Heart right ventricle (tissue), 16 donors: Measurements from ENCODE around the gene SLC35E4. TPM values are rescaled to one million over a fixed set of nuclear protein-coding genes. Genes with fewer than 3 reads are reported as not detected.
A peak's percentile ranks its signal among the peaks of the same experiment; 100 is the strongest.

Source experiments
- ATAC-seq, 8 donors: fragments of 200-7000 bp; cut with Tn5 transposase; one replicate each; pipeline ENCODE4 v1.9.1; 2020; ENCODE audit warnings: mild to moderate bottlenecking in 8 of 8, moderate library complexity in 8 of 8, moderate number of reproducible peaks in 1 of 8
- DNase-seq, 2 donors: peaks; one replicate each; pipeline ENCODE4 v3.0.0-alpha.2; 2020
- H3K27ac ChIP-seq, 10 donors: fragments of 200-600 bp; sonication (generic) in 2 of 10; one replicate each; pipeline versions ENCODE4 v1.5.0 to v1.8.0; 2020 to 2022; ENCODE audit warnings: mild to moderate bottlenecking in 3 of 10
- H3K27me3 ChIP-seq, 7 donors: fragments of 200-600 bp; one replicate each; pipeline ENCODE4 v1.8.0; 2021 to 2022; ENCODE audit warnings: mild to moderate bottlenecking in 2 of 7
- H3K36me3 ChIP-seq, 9 donors: fragments of 200-600 bp; sonication (generic) in 1 of 9; one replicate each; pipeline versions ENCODE4 v1.5.0 to v1.8.0; 2020 to 2022; ENCODE audit warnings: mild to moderate bottlenecking in 2 of 9
- H3K4me1 ChIP-seq, 9 donors: fragments of 200-600 bp; sonication (generic) in 1 of 9; one replicate each; pipeline versions ENCODE4 v1.5.0 to v1.8.0; 2020 to 2022; ENCODE audit warnings: mild to moderate bottlenecking in 4 of 9
- H3K4me3 ChIP-seq, 10 donors: fragments of 200-600 bp; sonication (generic) in 2 of 10; one replicate each; pipeline versions ENCODE4 v1.5.0 to v1.8.0; 2020 to 2022; ENCODE audit warnings: mild to moderate bottlenecking in 7 of 10, moderate library complexity in 2 of 10
- H3K9me3 ChIP-seq, 11 donors: fragments of 200-600 bp in 10 of 11; sonication (generic) in 2 of 11; one replicate each; pipeline versions ENCODE4 v1.5.0 to v1.8.0; 2013 to 2022; ENCODE audit warnings: mild to moderate bottlenecking in 2 of 11, control low read depth in 1 of 11, moderate library complexity in 1 of 11
- CTCF ChIP-seq, 9 donors: fragments of 200-600 bp; sonication (generic) in 2 of 9; IDR thresholded peaks; one replicate each; pipeline versions ENCODE4 v1.5.0 to v1.8.0; 2021 to 2022; ENCODE audit warnings: antibody characterized with exemption in 9 of 9, mild to moderate bottlenecking in 5 of 9, moderate library complexity in 1 of 9
- WGBS, 2 donors: extraction: QIAGEN DNeasy Blood & Tissue Kit; methylation state at CpG; one replicate each; pipeline ENCODE4 v1.1.7; 2013; ENCODE audit warnings: inconsistent platforms in 1 of 2; 5-methylcytosine and 5-hydroxymethylcytosine counted together
- intact Hi-C, 10 donors: fragments of 100-400 bp; cut with DNase I; formaldehyde crosslinking; loops; one replicate each; pipeline versions ENCODE4 v1.11.1 to v1.14.2; 2022
- polyA plus RNA-seq, 2 donors: library from polyadenylated mRNA; stranded (reverse); fragments of 200-250 nt; gene quantifications; one replicate each; pipeline ENCODE4 v1.2.3, GENCODE V29; 2013
- total RNA-seq, 10 donors: library from RNA; stranded (reverse); fragmentation: NEBNext Ultra II Directional in 3 of 10; extraction: Animal tissue kit (Norgen Biotek cat#: 25700) in 3 of 10; gene quantifications; one replicate each; pipeline versions ENCODE4 v1.2.1 to v1.2.4, GENCODE V29; 2021 to 2023
- donor health status: Arrhythmogenic right ventricular cardiomyopathy.
- donor health status: ischemic (EF 13 %, LVEDD 7.1; RV severe dilation, severe dysfunction).
- donor health status: healthy with polysubstance abuse.
- donor health status: DM: no; HTN: yes; CAD: no.
- donor health status: DM: no; HTN: no; CAD: no.
- donor health status: ischemic (EF 25% LVEDD 6.9; RV normal size, moderate dysfunction).
- donor health status: ischemic (EF 25% LVEDD 5.7; RV mildly dilated, moderate dysfunction).
- donor health status: healthy.
- donor health status: DM: yes; HTN: yes; CAD: no.
- donor health status: Ischemic cardiomyopathy.
- donor health status: ischemic (EF 35%, LVEDD 5.7; RV mildly dilated, moderate dysfunction).
- donor health status: nonischemic (EF 11% LVEDD 7.7; RV severe dilation, severe dysfunction).
- donor health status: DM: yes; HTN: yes; CAD: no.
- donor health status: PGD.
- donor health status: ischemic (EF 29% LVEDD 5.4; RV normal size, mild dysfunction).
- donor health status: nonischemic (EF 23%, LVEDD 6.1; RV moderate dilation, normal function).

The SLC35E4 gene
- total and polyA plus RNA-seq, 12 donors = 1.8 to 6.0 (median 3.3) TPM

DNA sequence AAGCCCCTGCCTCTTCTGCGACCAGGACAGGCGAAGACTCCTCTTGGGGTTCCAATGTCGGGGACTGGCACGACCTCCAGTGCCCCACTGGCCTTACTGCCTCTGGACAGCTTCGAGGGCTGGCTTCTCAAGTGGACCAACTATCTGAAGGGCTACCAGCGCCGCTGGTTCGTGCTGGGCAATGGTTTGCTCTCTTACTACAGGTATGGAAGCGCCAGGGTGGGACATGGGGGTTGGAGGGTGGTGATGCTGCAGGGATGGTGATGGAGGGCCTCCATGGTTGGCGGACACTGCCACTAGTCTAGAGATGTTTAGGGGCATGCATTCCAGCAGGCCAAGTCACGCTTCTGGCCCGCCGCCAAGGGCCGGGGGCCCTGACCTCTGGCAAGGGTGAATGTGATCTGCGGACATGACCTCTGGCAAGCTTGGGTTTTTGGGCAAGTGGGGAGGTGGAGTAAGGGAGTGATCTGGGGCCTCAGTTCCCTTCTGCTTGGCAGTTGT lies 59.8 kb downstream of the SLC35E4 start:
- Histone ChIP-seq H3K27me3 (peaks cover 0 to 32% (median 10%) of the 10 kb centered on the region in 7 donors), H3K4me3 (peak overlapping the region; percentile 26 to 71 (median 62)), H3K27ac (peak overlapping the region in 1 of 10 donors; percentile 57), H3K9me3 (no peaks in the 10 kb centered on the region), H3K36me3 (no peaks in the 10 kb centered on the region), H3K4me1 (peaks cover 0 to 15% (median 8%) of the 10 kb centered on the region in 9 donors)
- DNase-seq = no peak
- no peak for TF ChIP-seq CTCF (IDR thresholded peaks at IDR 0.05)
- intact Hi-C loops = no loop called here
- WGBS, 2 donors = 49 to 58% methylated on average over 15 of the region's 15 CpGs
- ATAC-seq = peak in 6 of 8 donors; percentile 10 to 41 (median 22)

GRCh38 chr22:30695871-30696655 lies 60.5 kb downstream of the SLC35E4 start:
- no peak for TF ChIP-seq CTCF (IDR thresholded peaks at IDR 0.05)
- H3K27me3 ChIP-seq = peaks cover 0 to 32% (median 10%) of the 10 kb centered on the region in 7 donors
- no peak overlapping the region for H3K27ac ChIP-seq
- H3K36me3 ChIP-seq = no peaks in the 10 kb centered on the region
- H3K9me3 ChIP-seq = no peaks in the 10 kb centered on the region
- peak overlapping the region in 1 of 10 donors; percentile 63 for H3K4me3 ChIP-seq
- ATAC-seq = no peak
- no peak for DNase-seq
- peaks cover 0 to 15% (median 8%) of the 10 kb centered on the region in 9 donors for H3K4me1 ChIP-seq
- 90 to 93% methylated on average over 7 of the region's 7 CpGs for WGBS, 2 donors
- intact Hi-C loops = no loop called here

Other genes with a start within 250 kb of the SLC35E4 start
- 10 to 100 TPM in 1 of 10 donors, 1 to 10 TPM in 9; 3.4 to 10.5 (median 6.0) TPM for gene RNF215, start 248.4 kb upstream of the SLC35E4 start, total RNA-seq
- gene RNF215, start 248.4 kb upstream of the SLC35E4 start, polyA plus RNA-seq = 1 to 10 TPM; 4.9 to 7.2 TPM
- gene SEC14L2, start 238.8 kb upstream of the SLC35E4 start, total RNA-seq = 1 to 10 TPM in 2 of 10 donors, under 1 TPM in 8; 0.21 to 3.7 (median 0.78) TPM
- gene SEC14L2, start 238.8 kb upstream of the SLC35E4 start, polyA plus RNA-seq = 1 to 10 TPM in 1 of 2 donors, under 1 TPM in 1; 0.80 to 7.6 TPM
- gene MTFP1, start 210.0 kb upstream of the SLC35E4 start, total RNA-seq = 10 to 100 TPM in 7 of 10 donors, 1 to 10 TPM in 3; 5.9 to 31.0 (median 13.2) TPM
- 100 to 1,000 TPM in 1 of 2 donors, 10 to 100 TPM in 1; 50.8 to 132 TPM for gene MTFP1, start 210.0 kb upstream of the SLC35E4 start, polyA plus RNA-seq
- gene SEC14L3, start 163.8 kb upstream of the SLC35E4 start, total RNA-seq = not detected
- gene SEC14L3, start 163.8 kb upstream of the SLC35E4 start, polyA plus RNA-seq = not detected
- gene SEC14L4, start 130.1 kb upstream of the SLC35E4 start, total RNA-seq = under 1 TPM in 2 of 10 donors, not detected in 8; 0.12 to 0.15 TPM
- gene SEC14L4, start 130.1 kb upstream of the SLC35E4 start, polyA plus RNA-seq = not detected
- under 1 TPM in 5 of 10 donors, not detected in 5; 0.11 to 0.37 (median 0.25) TPM for gene SEC14L6, start 89.0 kb upstream of the SLC35E4 start, total RNA-seq
- gene SEC14L6, start 89.0 kb upstream of the SLC35E4 start, polyA plus RNA-seq = not detected
- gene GAL3ST1, start 61.1 kb upstream of the SLC35E4 start, total RNA-seq = under 1 TPM in 2 of 10 donors, not detected in 8; 0.22 to 0.28 TPM
- under 1 TPM; 0.29 to 0.49 TPM for gene GAL3ST1, start 61.1 kb upstream of the SLC35E4 start, polyA plus RNA-seq
- 10 to 100 TPM; 16.3 to 31.3 (median 24.5) TPM for gene PES1, start 43.9 kb upstream of the SLC35E4 start, total RNA-seq
- gene PES1, start 43.9 kb upstream of the SLC35E4 start, polyA plus RNA-seq = 10 to 100 TPM; 26.2 to 51.7 TPM
- gene TCN2, start 28.6 kb upstream of the SLC35E4 start, total RNA-seq = 10 to 100 TPM in 9 of 10 donors, 1 to 10 TPM in 1; 8.9 to 46.8 (median 14.8) TPM
- 10 to 100 TPM; 11.7 to 17.4 TPM for gene TCN2, start 28.6 kb upstream of the SLC35E4 start, polyA plus RNA-seq
- gene DUSP18, start 32.1 kb downstream of the SLC35E4 start, total RNA-seq = 1 to 10 TPM; 1.5 to 6.3 (median 2.8) TPM
- gene DUSP18, start 32.1 kb downstream of the SLC35E4 start, polyA plus RNA-seq = 1 to 10 TPM; 1.6 to 2.3 TPM
- 10 to 100 TPM in 8 of 10 donors, 1 to 10 TPM in 2; 6.7 to 20.1 (median 14.9) TPM for gene OSBP2, start 59.1 kb downstream of the SLC35E4 start, total RNA-seq
- gene OSBP2, start 59.1 kb downstream of the SLC35E4 start, polyA plus RNA-seq = 1 to 10 TPM in 1 of 2 donors, under 1 TPM in 1; 0.84 to 5.0 TPM